ENCODE results near the gene CDC42BPA.

Gene CDC42BPA

DNA sequence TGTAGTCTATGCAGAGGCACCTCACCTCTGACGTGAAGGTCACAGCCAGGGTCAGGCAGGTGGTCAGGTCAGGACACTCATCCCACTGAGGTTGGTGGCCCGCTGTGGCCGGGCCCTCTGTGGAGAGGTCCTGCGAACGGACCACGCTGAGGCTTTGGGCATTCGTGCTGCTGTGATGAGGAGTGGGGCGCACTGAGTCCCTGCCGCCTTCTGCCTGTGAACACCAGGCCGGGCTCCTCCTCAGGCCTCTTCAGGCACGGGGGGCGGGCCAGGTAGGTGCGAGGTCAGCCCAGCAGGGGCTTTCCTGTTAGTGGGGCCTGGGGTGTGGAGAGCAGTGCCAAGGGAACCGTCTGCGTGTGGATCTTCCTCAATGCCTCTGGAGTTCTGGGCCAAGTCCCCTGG is 339.2 kb downstream of the CDC42BPA start:
- Histone ChIP-seq H3K27ac (ENCODE audit: low read depth, low read length) (no peak overlapping the region), H3K36me3 (ENCODE audit: insufficient read depth, low read length) (peaks cover 26% of the 10 kb centered on the region), H3K27me3 (ENCODE audit: control insufficient read depth in 1 of 2, insufficient read depth in 2 of 2, low read length in 2 of 2) (no peaks in the 10 kb centered on the region), H3K9ac (ENCODE audit: low read length) (no peak overlapping the region), H3K4me3 (ENCODE audit: low read depth in 1 of 2, low read length in 2 of 2) (no peak overlapping the region), H3K9me3 (ENCODE audit: low read length) (no peaks in the 10 kb centered on the region), H3K4me1 (ENCODE audit: insufficient read depth, low read length) (peaks cover 12% of the 10 kb centered on the region)

DNA sequence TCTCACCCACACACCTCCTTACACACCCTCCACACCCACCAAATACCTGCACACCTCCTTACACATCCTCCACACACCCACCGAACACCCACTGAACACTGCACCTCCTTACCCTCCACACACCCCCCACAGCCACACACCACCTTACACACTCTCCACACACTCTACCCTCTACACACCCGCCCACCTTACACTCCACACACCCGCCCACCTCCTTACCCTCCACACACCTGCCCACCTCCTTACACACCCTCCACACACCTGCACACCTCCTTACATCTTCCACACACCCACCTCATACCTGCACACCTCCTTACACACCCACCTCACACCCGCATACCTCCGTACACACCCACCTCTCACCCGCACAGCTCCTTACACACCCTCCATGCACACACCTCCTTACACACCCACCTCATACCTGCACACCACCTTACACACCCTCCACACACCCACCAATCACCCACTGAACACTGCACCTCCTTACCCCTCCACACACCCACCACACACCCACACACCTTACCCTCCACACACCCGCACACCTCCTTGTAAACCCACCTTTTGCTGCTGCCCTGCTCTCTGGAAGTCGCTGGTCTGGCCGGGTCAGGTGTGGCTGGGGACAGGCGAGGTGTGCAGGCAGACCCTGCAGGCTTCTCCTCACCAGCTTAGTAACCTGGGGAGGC is 339.7 kb downstream of the CDC42BPA start:
- no peaks in the 10 kb centered on the region for H3K9me3 ChIP-seq (ENCODE audit: low read length)
- H3K27ac ChIP-seq (ENCODE audit: low read depth, low read length) = no peak overlapping the region
- no peak overlapping the region for H3K9ac ChIP-seq (ENCODE audit: low read length)
- H3K4me1 ChIP-seq (ENCODE audit: insufficient read depth, low read length) = peaks cover 17% of the 10 kb centered on the region
- H3K36me3 ChIP-seq (ENCODE audit: insufficient read depth, low read length) = peaks cover 24% of the 10 kb centered on the region
- no peaks in the 10 kb centered on the region for H3K27me3 ChIP-seq (ENCODE audit: control insufficient read depth in 1 of 2, insufficient read depth in 2 of 2, low read length in 2 of 2)
- no peak overlapping the region for H3K4me3 ChIP-seq (ENCODE audit: low read depth in 1 of 2, low read length in 2 of 2)

DNA sequence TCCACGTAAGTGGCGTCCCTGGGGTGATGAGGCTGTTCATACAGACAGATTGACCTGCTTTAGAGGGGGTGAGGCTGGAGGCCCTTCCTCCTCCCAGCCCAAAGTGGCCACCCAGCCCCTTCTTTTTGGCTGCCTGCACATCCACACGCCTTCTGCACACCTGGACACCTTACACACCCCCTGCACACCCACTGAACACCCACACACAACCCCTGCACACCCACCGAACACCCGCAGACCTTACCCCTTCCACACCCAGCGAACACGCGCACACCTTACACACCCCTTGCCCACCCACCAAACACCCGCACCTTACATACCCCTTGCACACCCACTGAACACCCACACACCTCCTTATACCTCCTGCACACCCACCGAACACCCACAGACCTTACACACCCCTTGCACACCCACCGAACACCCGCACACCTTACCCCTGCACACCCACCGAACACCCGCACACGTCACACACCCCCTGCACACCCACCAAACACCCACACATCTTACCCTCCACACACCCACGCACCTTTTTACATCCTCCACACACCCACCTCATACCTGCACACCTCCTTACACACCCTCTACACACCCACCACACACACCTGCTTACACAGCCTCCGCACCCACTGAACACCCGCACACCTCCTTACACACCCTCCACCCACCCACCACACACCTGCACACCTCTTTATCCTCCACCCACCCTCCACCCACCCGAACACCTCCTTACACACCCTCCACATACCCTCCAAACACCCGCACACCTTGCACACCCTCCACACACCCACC is 340.5 kb downstream of the CDC42BPA start:
- Histone ChIP-seq H3K36me3 (ENCODE audit: insufficient read depth, low read length) (peaks cover 17% of the 10 kb centered on the region), H3K27ac (ENCODE audit: low read depth, low read length) (no peak overlapping the region), H3K4me1 (ENCODE audit: insufficient read depth, low read length) (peaks cover 25% of the 10 kb centered on the region), H3K27me3 (ENCODE audit: control insufficient read depth in 1 of 2, insufficient read depth in 2 of 2, low read length in 2 of 2) (no peaks in the 10 kb centered on the region), H3K9me3 (ENCODE audit: low read length) (no peaks in the 10 kb centered on the region), H3K9ac (ENCODE audit: low read length) (no peak overlapping the region), H3K4me3 (ENCODE audit: low read depth in 1 of 2, low read length in 2 of 2) (no peak overlapping the region)

DNA sequence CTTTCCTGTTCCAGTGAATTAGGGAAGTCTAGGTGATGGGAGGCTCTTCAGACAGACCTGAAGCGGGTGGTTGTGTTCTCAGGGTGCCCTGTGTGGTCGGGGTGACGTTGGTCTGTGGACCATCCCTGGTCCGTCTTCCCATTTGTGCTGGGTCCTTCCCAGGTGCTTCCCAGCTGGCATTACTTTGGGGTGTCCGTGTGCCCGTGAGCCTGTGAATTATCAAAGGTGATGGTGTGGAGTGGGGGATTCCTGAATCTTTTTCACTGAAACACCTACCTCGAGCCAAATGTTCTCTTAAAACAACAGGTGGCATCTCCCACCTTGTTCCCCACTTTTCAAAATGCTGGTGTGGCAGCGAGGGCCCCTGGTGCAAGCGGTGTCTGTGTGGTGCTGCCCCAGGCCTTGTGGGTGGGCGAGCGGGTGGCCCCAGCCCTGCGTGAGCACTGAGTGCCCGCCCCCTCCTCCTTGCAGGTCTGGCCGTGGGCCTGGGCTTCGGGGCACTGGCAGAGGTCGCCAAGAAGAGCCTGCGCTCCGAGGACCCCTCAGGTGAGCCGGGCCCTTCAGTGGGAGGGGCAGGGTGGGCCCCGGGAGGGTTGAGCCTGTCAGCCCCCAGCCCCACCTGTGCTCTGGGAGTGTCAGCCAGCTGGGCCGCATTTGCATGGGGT is 341.2 kb downstream of the CDC42BPA start:
- peaks cover 30% of the 10 kb centered on the region for H3K4me1 ChIP-seq (ENCODE audit: insufficient read depth, low read length)
- no peak overlapping the region for H3K4me3 ChIP-seq (ENCODE audit: low read depth in 1 of 2, low read length in 2 of 2)
- H3K27me3 ChIP-seq (ENCODE audit: control insufficient read depth in 1 of 2, insufficient read depth in 2 of 2, low read length in 2 of 2) = no peaks in the 10 kb centered on the region
- H3K27ac ChIP-seq (ENCODE audit: low read depth, low read length) = no peak overlapping the region
- no peak overlapping the region for H3K9ac ChIP-seq (ENCODE audit: low read length)
- H3K9me3 ChIP-seq (ENCODE audit: low read length) = no peaks in the 10 kb centered on the region
- H3K36me3 ChIP-seq (ENCODE audit: insufficient read depth, low read length) = peaks cover 9% of the 10 kb centered on the region

DNA sequence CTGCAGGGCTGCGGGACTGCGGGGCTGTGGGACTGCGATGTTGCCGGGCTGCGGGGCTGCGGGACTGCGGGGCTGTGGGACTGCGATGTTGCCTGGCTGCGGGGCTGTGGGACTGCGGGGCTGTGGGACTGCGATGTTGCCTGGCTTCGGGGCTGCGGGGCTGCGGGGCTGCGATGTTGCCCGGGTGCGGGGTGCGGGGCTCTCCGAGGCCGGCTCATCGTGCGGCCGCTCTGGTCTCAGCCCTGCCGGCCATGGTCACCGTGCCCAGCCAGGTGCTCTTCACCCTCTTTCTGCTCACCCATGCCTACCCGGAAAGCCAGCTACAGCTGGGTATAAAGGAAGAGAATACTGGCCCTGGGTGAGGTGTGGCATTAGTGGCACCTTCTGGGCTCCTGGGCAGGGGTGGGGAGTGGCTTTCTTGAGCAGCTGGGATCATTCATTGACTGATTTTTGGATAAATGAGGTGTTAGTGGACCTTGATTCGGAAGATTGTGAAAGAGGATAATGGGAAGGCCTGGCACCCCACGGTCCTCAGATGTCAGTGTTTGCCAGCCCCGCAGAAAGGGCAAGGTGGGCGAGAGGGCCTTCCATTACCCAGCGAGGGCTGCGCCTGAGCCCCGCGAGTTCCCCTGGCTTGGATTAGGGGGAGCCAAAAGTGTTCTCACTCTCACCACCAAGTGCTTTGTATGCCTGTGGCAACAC is 341.9 kb downstream of the CDC42BPA start:
- H3K27me3 ChIP-seq (ENCODE audit: control insufficient read depth in 1 of 2, insufficient read depth in 2 of 2, low read length in 2 of 2) = no peaks in the 10 kb centered on the region
- H3K4me1 ChIP-seq (ENCODE audit: insufficient read depth, low read length) = peaks cover 30% of the 10 kb centered on the region
- H3K27ac ChIP-seq (ENCODE audit: low read depth, low read length) = no peak overlapping the region
- H3K4me3 ChIP-seq (ENCODE audit: low read depth in 1 of 2, low read length in 2 of 2) = no peak overlapping the region
- H3K9me3 ChIP-seq (ENCODE audit: low read length) = peaks cover 5% of the 10 kb centered on the region
- H3K36me3 ChIP-seq (ENCODE audit: insufficient read depth, low read length) = peaks cover 9% of the 10 kb centered on the region
- H3K9ac ChIP-seq (ENCODE audit: low read length) = no peak overlapping the region

DNA sequence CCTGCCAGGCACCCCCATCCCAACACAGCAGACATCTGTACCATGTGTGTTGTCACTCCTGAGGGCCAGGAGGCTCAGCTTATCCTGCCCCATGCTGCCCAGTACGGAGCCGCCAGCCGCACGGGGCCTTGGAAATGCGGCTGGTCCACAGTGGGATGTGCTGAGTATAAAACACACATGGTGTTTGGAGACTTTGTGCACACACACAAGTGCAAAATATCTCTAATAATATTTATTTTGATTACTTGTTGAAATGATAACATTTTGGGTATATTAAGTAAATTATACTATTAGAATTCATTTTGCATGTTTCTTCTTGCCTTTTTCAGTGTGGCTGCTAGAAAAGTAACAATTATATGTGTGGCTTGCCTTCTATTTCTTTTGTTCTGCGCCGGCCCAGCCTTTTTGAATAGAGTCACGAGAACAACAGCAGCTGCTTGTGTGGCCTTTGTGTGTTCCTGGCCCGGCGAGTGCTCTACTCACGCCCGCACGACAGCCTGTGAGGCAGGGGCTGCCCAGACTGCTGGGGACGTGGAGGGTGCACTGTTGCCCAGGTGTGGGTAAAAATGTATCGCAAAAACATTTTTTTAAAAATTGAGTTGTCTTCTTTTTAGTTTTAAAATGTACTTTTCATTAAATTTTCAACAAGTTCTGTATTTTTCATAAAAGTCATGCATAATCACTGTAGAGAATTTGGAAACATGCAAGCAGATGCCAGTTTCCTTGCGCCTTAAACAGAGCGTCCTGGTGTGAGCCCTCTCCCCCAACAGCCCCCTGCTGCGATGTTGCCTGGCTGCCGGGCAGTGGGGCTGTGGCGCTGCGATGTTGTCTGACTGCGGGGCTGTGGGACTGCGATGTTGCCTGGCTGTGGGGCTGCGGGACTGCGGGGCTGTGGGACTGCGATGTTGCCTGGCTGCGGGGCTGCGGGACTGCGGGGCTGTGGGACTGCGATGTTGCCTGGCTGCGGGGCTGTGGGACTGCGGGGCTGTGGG is 342.7 kb downstream of the CDC42BPA start:
- peaks cover 9% of the 10 kb centered on the region for H3K36me3 ChIP-seq (ENCODE audit: insufficient read depth, low read length)
- H3K9me3 ChIP-seq (ENCODE audit: low read length) = peaks cover 5% of the 10 kb centered on the region
- H3K4me1 ChIP-seq (ENCODE audit: insufficient read depth, low read length) = peaks cover 30% of the 10 kb centered on the region
- H3K9ac ChIP-seq (ENCODE audit: low read length) = peak overlapping the region; percentile 47
- no peaks in the 10 kb centered on the region for H3K27me3 ChIP-seq (ENCODE audit: control insufficient read depth in 1 of 2, insufficient read depth in 2 of 2, low read length in 2 of 2)
- peak overlapping the region; percentile 93 for H3K27ac ChIP-seq (ENCODE audit: low read depth, low read length)
- peak overlapping the region in 1 of 2 donors; percentile 25 for H3K4me3 ChIP-seq (ENCODE audit: low read depth in 1 of 2, low read length in 2 of 2)

DNA sequence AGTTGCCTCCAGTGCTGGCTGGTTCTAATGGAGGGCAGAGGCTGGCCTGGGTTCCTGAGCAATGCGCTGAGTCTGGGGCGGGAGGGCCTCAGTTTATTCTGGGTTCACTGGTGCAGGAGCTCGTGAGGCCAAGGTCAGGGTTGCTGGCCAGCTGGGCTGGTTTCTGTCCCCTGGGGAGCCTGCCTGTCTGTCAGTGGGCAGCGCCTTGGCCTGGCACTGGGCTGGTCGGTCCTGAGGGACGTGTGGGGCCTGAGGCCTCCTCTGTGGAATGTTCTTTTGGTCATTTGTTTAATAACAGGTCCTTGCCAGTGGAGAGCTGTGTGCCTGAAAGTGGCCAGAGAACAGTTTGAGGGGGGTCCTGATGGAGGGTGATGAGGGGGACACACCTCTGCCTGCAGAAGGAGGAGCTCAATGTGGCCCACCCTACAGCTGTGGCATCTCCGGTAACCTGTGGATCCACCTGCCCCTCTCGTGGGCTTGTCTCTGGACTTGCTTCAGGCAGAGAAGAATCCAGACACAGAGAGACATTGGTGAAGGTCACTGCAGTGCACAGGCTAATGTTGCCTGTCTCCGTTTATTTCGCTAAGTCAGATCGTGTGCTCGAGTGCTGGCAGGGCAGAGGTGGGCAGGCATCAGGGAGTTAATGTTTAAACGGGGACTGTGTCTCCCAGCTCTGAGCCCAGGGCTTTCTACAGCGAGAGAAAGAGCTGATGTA is 343.6 kb downstream of the CDC42BPA start:
- peak overlapping the region; percentile 93 for H3K27ac ChIP-seq (ENCODE audit: low read depth, low read length)
- peaks cover 30% of the 10 kb centered on the region for H3K4me1 ChIP-seq (ENCODE audit: insufficient read depth, low read length)
- H3K9me3 ChIP-seq (ENCODE audit: low read length) = peaks cover 5% of the 10 kb centered on the region
- no peaks in the 10 kb centered on the region for H3K27me3 ChIP-seq (ENCODE audit: control insufficient read depth in 1 of 2, insufficient read depth in 2 of 2, low read length in 2 of 2)
- peaks cover 9% of the 10 kb centered on the region for H3K36me3 ChIP-seq (ENCODE audit: insufficient read depth, low read length)
- peak overlapping the region in 1 of 2 donors; percentile 25 for H3K4me3 ChIP-seq (ENCODE audit: low read depth in 1 of 2, low read length in 2 of 2)
- H3K9ac ChIP-seq (ENCODE audit: low read length) = peak overlapping the region; percentile 47

DNA sequence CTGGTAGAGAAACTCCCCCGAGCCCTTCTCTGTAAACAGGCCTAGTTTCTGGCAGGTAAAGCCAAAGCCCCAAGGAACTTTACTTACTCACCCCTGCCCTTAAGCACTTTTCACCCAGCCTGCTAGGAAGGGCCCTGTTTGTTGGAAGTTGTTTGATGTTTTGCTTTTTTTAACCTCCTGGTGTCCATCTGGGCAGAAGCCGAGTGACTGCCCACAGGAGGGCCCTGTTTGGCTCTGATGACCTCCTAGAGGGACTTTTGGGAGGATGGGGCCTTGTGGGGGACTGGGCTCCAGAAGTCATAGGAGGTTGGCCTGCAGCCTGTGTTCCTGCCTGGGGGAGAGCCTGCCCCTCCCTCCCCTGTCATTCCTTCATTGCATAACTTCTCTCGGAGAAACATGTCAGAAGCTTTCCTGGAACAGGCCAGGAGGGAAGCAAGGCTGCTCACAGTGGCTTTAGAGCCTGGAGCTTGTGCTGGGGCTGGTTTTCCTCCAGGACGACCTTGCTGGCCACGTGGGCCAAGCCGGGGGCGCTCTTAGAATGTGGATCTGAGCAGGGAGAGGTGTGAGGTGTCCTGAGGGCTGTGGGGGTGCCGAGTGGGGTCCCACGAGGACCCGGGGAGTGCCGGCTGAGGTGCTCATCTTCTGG is 344.3 kb downstream of the CDC42BPA start:
- Histone ChIP-seq H3K36me3 (ENCODE audit: insufficient read depth, low read length) (peaks cover 9% of the 10 kb centered on the region), H3K27ac (ENCODE audit: low read depth, low read length) (peak overlapping the region; percentile 93), H3K4me3 (ENCODE audit: low read depth in 1 of 2, low read length in 2 of 2) (peak overlapping the region in 1 of 2 donors; percentile 25)

DNA sequence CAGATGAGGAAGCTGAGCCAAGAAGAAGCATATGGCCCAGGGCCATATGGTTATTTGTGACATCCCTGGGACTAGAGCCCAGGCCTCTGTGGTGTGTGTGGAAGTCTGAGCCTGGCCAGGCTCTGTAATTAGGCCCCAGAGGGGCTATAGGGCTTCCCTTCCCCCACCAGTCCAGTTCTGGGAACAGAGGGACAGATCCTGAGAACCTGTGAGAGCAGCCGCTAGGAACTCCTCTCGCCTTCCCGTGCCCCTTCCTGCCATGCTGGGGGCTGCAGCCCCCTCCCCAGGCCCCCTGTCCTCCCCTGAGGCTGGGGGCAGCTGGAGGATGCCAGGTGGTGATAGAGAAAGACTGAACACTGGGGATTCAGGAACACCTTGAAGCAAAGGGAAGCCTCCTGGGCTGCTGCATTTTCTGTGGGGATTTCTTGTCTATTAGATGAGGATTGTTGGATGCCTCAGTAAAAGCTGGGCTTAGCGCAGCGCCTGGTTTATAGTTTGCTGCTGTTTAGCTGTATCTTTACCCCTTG is 344.9 kb downstream of the CDC42BPA start:
- H3K27ac ChIP-seq (ENCODE audit: low read depth, low read length) = peak overlapping the region; percentile 93
- H3K4me3 ChIP-seq (ENCODE audit: low read depth in 1 of 2, low read length in 2 of 2) = peak overlapping the region in 1 of 2 donors; percentile 25
- H3K4me1 ChIP-seq (ENCODE audit: insufficient read depth, low read length) = peaks cover 30% of the 10 kb centered on the region
- peak overlapping the region; percentile 47 for H3K9ac ChIP-seq (ENCODE audit: low read length)
- H3K27me3 ChIP-seq (ENCODE audit: control insufficient read depth in 1 of 2, insufficient read depth in 2 of 2, low read length in 2 of 2) = no peaks in the 10 kb centered on the region
- H3K36me3 ChIP-seq (ENCODE audit: insufficient read depth, low read length) = peaks cover 9% of the 10 kb centered on the region
- H3K9me3 ChIP-seq (ENCODE audit: low read length) = peaks cover 5% of the 10 kb centered on the region

More for the DNA sequence above, 344.3 kb downstream of the CDC42BPA start:
- Histone ChIP-seq H3K4me1 (ENCODE audit: insufficient read depth, low read length) (peaks cover 30% of the 10 kb centered on the region), H3K27me3 (ENCODE audit: control insufficient read depth in 1 of 2, insufficient read depth in 2 of 2, low read length in 2 of 2) (no peaks in the 10 kb centered on the region), H3K9ac (ENCODE audit: low read length) (peak overlapping the region; percentile 47), H3K9me3 (ENCODE audit: low read length) (peaks cover 5% of the 10 kb centered on the region)
